HAP-1 (cell line): ENCODE measurements around the gene CPNE4.

Experiments
- DNase-seq, 2 experiments: peaks; one replicate each; pipeline ENCODE4 v3.0.0-alpha.2; 2016 to 2020; ENCODE audit warnings: low spot score in 2 of 2
- H3K27me3 ChIP-seq: fragments of 250-450 bp; sonication (Bioruptor Pico); 2 replicates; pipeline ENCODE4 v1.5.1; 2020; ENCODE audit warnings: low read depth, mild to moderate bottlenecking, moderate library complexity
- H3K36me3 ChIP-seq: fragments of 250-450 bp; sonication (Bioruptor Pico); replicated peaks from 2 replicates; pipeline ENCODE4 v1.5.1; 2020; ENCODE audit warnings: mild to moderate bottlenecking
- H3K4me1 ChIP-seq: fragments of 250-450 bp; sonication (Bioruptor Pico); 2 replicates; pipeline ENCODE4 v1.5.1; 2020; ENCODE audit warnings: mild to moderate bottlenecking
- H3K4me3 ChIP-seq: fragments of 250-450 bp; sonication (Bioruptor Pico); 2 replicates; pipeline ENCODE4 v1.5.1; 2020; ENCODE audit warnings: mild to moderate bottlenecking, moderate library complexity
- H3K9me3 ChIP-seq: fragments of 250-450 bp; sonication (Bioruptor Pico); 2 replicates; pipeline ENCODE4 v1.5.1; 2020; ENCODE audit warnings: mild to moderate bottlenecking, moderate library complexity
- in situ Hi-C: fragments of 300-500 bp; cut with MboI; formaldehyde crosslinking; loops from 3 replicates; pipeline ENCODE4 v1.14.3; 2020; ENCODE audit warnings: low sequenced_read_pairs, inconsistent platforms, mixed read lengths

The CPNE4 gene

DNA sequence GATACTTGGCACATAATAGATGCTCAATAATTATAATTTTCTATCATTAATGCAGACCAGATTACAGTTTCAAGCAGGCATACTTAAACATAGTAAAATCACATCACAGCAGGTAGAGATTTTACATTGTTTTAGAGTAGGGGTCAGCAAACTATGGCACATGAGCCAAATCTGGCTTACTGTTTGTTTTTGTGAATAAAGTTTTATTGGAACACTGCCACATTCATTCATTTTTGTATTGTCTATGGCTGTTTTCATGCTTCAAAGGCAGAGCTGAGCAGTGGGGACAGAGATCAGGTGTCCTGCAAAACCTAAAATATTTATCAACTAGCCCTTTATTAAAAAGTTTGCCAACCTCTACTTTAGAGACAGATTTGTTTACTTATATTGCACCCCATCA is 342.5 kb downstream of the CPNE4 start:
- H3K4me3 ChIP-seq = no peak overlapping the region
- no peak for DNase-seq
- H3K36me3 ChIP-seq = no peaks in the 10 kb centered on the region
- no peaks in the 10 kb centered on the region for H3K4me1 ChIP-seq
- in situ Hi-C loops = no loop called here
- no peaks in the 10 kb centered on the region for H3K9me3 ChIP-seq
- H3K27me3 ChIP-seq = no peaks in the 10 kb centered on the region

DNA sequence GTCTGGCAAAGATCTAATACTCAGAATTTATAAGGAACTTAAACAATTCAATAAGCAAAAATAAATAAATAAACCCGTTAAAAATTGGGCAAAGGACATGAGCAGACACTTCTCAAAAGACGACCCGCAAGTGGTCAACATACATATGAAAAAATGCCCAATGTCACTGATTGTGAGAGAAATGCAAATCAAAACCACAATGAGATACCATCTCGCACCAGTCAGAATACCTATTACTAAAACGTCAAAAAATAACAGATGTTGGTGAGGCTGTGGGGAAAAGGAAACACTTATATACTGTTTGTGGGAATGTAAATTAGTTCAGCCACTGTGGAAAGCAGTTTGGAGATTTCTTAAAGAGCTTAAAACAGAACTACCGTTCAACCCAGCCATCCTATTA is 344.0 kb downstream of the CPNE4 start:
- no peak overlapping the region for H3K4me3 ChIP-seq
- no peak for DNase-seq
- H3K36me3 ChIP-seq = no peaks in the 10 kb centered on the region
- H3K27me3 ChIP-seq = no peaks in the 10 kb centered on the region
- H3K9me3 ChIP-seq = no peaks in the 10 kb centered on the region
- no peaks in the 10 kb centered on the region for H3K4me1 ChIP-seq
- in situ Hi-C loops = no loop called here

DNA sequence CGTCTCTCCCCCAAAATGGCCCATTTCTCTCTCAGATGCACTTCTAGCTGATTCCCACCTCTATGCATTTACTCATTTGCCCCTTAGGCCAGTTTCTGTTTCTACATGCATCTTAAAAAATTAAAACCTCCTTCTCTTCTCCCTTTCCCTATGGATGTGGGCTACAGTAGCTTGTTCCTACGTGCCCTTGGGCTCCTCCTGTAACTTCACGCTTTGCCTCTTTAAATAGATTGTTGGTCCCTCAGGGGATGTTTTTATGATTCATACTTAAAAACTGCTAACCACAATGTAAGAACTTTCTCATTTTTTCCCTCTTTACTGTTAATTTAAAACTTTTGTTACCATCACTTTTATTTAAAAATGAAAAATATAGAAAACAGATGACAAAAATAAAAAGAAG is 346.4 kb downstream of the CPNE4 start:
- no peaks in the 10 kb centered on the region for H3K4me1 ChIP-seq
- no peak overlapping the region for H3K4me3 ChIP-seq
- no peaks in the 10 kb centered on the region for H3K9me3 ChIP-seq
- no peaks in the 10 kb centered on the region for H3K36me3 ChIP-seq
- no peaks in the 10 kb centered on the region for H3K27me3 ChIP-seq
- in situ Hi-C loops = no loop called here
- no peak for DNase-seq

- Histone ChIP-seq H3K36me3 (no peaks in the 10 kb centered on the region), H3K4me3 (no peak overlapping the region), H3K4me1 (no peaks in the 10 kb centered on the region), H3K27me3 (peaks cover 12% of the 10 kb centered on the region), H3K9me3 (no peaks in the 10 kb centered on the region)
- in situ Hi-C loops = no loop called here
- DNase-seq = peak in 1 of 2 experiments; percentile 26
These were observed 365.2 kb downstream of the CPNE4 start for GRCh38 chr3:131669600-131669999.

DNA sequence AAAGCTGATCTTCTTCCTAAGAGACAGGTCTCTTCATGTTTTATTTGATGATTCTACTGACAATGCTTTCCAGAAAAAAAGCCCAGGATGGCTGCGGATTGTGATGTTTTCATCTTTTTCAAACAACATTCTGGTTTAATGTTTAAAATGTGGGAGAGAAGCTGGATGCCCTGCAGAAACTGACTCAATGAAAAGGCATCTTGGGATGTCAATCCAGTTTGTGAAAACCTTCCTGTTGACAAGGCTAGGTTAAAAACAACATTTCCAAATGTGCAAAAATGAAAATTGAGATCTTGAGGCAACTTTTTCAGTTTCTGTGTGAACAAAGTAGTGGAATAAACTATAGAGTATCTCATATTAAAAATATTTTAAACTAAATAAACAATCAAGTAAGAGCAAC is 376.0 kb downstream of the CPNE4 start:
- in situ Hi-C loops = no loop called here

DNA sequence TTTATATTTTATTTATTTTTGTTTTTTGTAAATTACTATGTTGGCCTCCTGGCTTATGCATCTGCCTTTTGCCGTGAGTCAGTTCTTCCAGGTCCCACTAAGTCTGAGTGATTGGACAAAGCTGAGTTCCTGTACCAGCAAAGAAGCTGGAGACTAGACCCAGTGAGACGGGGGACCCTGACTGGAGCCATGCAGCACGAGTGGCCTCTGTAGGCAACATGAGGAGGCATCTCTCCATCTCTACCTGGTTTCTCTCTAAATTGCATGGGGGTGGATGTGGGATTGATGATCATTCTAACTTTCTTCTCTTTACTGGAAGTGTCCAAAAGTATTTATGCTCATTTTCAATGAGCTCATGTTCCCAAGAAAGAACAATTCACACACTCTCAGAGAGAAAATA is 376.7 kb downstream of the CPNE4 start:
- Histone ChIP-seq H3K9me3 (no peaks in the 10 kb centered on the region), H3K4me1 (no peaks in the 10 kb centered on the region), H3K4me3 (no peak overlapping the region), H3K36me3 (no peaks in the 10 kb centered on the region), H3K27me3 (no peaks in the 10 kb centered on the region)
- no peak for DNase-seq
- in situ Hi-C loops = no loop called here

More for the DNA sequence above, 376.0 kb downstream of the CPNE4 start:
- H3K27me3 ChIP-seq = no peaks in the 10 kb centered on the region
- no peak overlapping the region for H3K4me3 ChIP-seq
- H3K4me1 ChIP-seq = no peaks in the 10 kb centered on the region
- H3K9me3 ChIP-seq = no peaks in the 10 kb centered on the region
- DNase-seq = no peak
- H3K36me3 ChIP-seq = no peaks in the 10 kb centered on the region

DNA sequence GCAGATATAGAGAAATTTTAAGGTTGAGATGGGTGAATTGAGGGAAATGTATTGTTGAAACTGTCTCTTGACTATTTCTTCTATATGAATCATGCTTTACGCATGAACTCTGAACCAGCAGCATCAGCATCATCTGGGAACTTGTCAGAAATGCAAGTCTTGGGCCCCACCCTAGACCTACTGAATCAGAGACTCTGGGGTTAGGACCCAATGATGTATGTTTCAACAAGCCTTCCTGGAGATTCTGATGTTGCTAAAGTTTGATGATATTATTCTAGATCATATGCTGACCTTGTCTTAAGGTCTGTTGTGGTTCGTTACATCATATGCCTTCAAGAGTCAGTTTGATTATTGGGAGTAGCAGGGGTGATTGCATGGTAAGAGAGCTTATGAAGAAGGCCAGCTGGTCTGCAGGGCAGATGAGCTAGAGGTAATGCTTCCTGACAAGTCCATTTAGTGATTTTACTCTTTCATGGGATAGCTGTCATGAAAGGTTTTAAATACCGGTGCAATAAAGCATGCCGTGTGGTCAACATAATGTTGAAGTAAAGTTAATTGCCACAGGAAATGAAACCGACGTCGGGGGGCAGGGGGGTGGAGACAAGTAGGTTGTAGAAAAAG is 379.6 kb downstream of the CPNE4 start:
- Histone ChIP-seq H3K36me3 (no peaks in the 10 kb centered on the region), H3K9me3 (no peaks in the 10 kb centered on the region), H3K4me1 (no peaks in the 10 kb centered on the region), H3K27me3 (no peaks in the 10 kb centered on the region), H3K4me3 (no peak overlapping the region)
- in situ Hi-C loops = no loop called here
- DNase-seq = no peak

- H3K9me3 ChIP-seq = no peaks in the 10 kb centered on the region
- H3K27me3 ChIP-seq = no peaks in the 10 kb centered on the region
- H3K36me3 ChIP-seq = no peaks in the 10 kb centered on the region
- in situ Hi-C loops = no loop called here
- H3K4me3 ChIP-seq = no peak overlapping the region
- no peaks in the 10 kb centered on the region for H3K4me1 ChIP-seq
- DNase-seq = no peak
These were observed 389.2 kb downstream of the CPNE4 start for GRCh38 chr3:131645638-131646037.

- in situ Hi-C loops = no loop called here
- Histone ChIP-seq H3K9me3 (no peaks in the 10 kb centered on the region), H3K36me3 (no peaks in the 10 kb centered on the region), H3K4me3 (no peak overlapping the region), H3K27me3 (no peaks in the 10 kb centered on the region), H3K4me1 (no peaks in the 10 kb centered on the region)
- no peak for DNase-seq
These were observed 398.5 kb downstream of the CPNE4 start for GRCh38 chr3:131636266-131636775.

DNA sequence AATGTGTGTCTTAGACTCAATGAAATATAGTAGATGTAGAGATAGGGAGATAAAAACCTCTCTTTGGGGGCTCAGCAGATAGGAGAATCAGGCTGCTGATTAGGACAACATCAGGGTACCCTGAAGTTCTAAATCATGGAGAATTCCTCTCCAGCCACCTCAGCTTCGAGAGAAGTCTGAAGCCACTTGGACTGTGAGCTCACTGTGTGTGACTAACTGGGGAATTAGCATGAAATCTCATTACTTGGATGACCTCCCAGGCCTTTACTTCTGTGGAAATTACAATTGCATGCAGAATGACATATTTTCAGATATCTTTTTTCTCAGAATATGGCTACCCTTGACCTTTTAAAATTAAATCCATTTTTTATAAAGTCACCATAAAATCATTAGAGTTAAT is 404.0 kb downstream of the CPNE4 start:
- no peaks in the 10 kb centered on the region for H3K36me3 ChIP-seq
- DNase-seq = no peak
- in situ Hi-C loops = no loop called here

DNA sequence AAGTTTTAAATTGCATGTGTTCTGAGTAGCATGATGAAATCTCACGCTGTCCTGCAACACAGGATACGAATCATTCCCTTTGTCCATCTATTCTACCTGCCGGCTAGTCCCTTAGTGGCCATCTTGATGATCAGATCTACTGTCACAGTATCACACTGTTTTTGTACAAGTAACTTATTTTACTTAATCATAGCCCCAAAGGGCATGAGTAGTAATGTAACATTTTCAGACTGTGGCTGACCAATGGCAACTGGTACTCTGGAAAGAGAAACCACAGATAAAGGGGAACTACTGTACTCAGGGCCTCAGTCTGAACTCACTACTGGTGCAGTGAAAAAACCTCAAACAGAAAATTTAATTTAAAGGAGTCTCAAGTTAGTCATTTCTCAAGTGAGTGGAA is 404.7 kb downstream of the CPNE4 start:
- no peaks in the 10 kb centered on the region for H3K9me3 ChIP-seq
- no peaks in the 10 kb centered on the region for H3K27me3 ChIP-seq
- in situ Hi-C loops = no loop called here
- no peak for DNase-seq
- no peak overlapping the region for H3K4me3 ChIP-seq
- no peaks in the 10 kb centered on the region for H3K4me1 ChIP-seq
- H3K36me3 ChIP-seq = no peaks in the 10 kb centered on the region

More for the DNA sequence above, 404.0 kb downstream of the CPNE4 start:
- Histone ChIP-seq H3K4me1 (no peaks in the 10 kb centered on the region), H3K4me3 (no peak overlapping the region), H3K9me3 (no peaks in the 10 kb centered on the region), H3K27me3 (no peaks in the 10 kb centered on the region)

- in situ Hi-C loops = no loop called here
- H3K27me3 ChIP-seq = peaks cover 3% of the 10 kb centered on the region; the same call in 1 of the 2 replicates
These were observed 411.4 kb downstream of the CPNE4 start for GRCh38 chr3:131623431-131623830.

DNA sequence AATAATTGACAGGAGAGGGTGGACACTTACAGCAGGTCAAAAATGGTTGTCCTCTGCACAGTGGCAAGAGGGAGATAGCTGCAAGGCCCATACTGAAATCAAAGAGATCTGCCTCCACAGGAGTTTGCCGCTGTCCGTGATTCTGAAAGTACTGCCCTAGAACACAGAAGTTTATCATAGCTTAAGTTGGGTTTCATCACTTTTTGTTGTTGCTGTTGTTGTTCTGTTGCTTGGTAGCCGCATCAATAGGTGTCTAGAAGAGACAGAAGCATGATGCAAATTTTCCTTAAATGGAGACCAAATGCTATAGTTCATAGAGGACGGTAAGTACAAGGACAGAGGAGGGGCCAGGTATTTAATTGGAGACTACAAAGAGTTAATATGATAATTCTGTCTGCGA is 412.1 kb downstream of the CPNE4 start:
- H3K9me3 ChIP-seq = no peaks in the 10 kb centered on the region
- in situ Hi-C loops = no loop called here

More at GRCh38 chr3:131623431-131623830, 411.4 kb downstream of the CPNE4 start:
- Histone ChIP-seq H3K36me3 (no peaks in the 10 kb centered on the region), H3K4me1 (peaks cover 2% of the 10 kb centered on the region; the same call in 1 of the 2 replicates), H3K4me3 (no peak overlapping the region), H3K9me3 (no peaks in the 10 kb centered on the region)
- peak; percentile 9 to 49 for DNase-seq

DNA sequence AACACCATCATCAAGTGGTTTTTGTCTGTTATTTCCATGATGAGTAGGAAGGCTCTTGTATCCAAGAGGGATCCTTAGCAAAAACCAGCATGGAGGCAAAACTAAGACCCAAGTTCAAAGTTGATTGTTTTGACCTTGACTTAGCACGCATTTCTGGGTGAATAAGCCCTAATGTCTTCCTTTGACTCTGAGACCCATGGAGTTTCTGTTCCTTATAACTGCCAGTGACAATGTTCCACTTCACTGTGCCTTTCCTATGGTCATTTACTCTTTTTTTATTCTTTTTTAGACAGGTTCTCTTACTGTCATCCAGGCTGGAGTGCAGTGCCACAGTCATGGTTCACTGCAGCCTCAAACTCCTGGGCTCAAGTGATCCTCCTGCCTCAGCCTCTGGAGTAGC is 413.8 kb downstream of the CPNE4 start:
- Histone ChIP-seq H3K27me3 (peaks cover 10% of the 10 kb centered on the region), H3K9me3 (no peaks in the 10 kb centered on the region), H3K4me1 (peaks cover 2% of the 10 kb centered on the region; the same call in 1 of the 2 replicates), H3K36me3 (no peaks in the 10 kb centered on the region), H3K4me3 (no peak overlapping the region)
- no peak for DNase-seq
- in situ Hi-C loops = no loop called here

More for the DNA sequence above, 412.1 kb downstream of the CPNE4 start:
- no peak for DNase-seq
- Histone ChIP-seq H3K4me3 (no peak overlapping the region), H3K27me3 (peaks cover 3% of the 10 kb centered on the region; the same call in 1 of the 2 replicates), H3K36me3 (no peaks in the 10 kb centered on the region), H3K4me1 (peaks cover 2% of the 10 kb centered on the region; the same call in 1 of the 2 replicates)

DNA sequence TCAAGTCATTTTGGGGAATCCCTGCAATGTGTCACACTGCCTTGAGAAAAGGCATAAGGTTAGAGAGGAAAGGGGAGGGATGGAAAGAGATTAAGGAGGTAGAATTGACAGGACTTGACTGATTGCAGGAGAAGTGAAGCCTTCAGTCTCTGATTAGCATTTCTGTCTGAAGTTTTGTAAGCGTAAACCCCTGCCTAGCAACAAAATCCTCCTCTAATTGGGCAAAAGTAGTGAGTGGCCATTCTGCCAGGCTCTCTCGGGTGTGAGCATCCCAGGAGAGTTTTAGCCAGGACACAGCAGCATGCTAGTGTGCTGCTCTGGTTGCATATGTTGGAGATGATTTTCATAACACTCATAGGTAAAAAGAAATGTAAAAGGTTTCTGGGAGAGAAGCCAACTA is 415.0 kb downstream of the CPNE4 start:
- H3K4me1 ChIP-seq = peaks cover 2% of the 10 kb centered on the region; the same call in 1 of the 2 replicates
- no peak for DNase-seq
- H3K4me3 ChIP-seq = no peak overlapping the region

More for the DNA sequence above, 415.0 kb downstream of the CPNE4 start:
- Histone ChIP-seq H3K36me3 (no peaks in the 10 kb centered on the region), H3K27me3 (peaks cover 10% of the 10 kb centered on the region), H3K9me3 (no peaks in the 10 kb centered on the region)
- in situ Hi-C loops = no loop called here
